ENCODE data around the gene LCN6.
"Not testable (repeated sequence)": the region's sequence is repeated elsewhere in the genome, so short reads cannot be mapped to it uniquely, and the experiment has no call there.

Gene LCN6

DNA sequence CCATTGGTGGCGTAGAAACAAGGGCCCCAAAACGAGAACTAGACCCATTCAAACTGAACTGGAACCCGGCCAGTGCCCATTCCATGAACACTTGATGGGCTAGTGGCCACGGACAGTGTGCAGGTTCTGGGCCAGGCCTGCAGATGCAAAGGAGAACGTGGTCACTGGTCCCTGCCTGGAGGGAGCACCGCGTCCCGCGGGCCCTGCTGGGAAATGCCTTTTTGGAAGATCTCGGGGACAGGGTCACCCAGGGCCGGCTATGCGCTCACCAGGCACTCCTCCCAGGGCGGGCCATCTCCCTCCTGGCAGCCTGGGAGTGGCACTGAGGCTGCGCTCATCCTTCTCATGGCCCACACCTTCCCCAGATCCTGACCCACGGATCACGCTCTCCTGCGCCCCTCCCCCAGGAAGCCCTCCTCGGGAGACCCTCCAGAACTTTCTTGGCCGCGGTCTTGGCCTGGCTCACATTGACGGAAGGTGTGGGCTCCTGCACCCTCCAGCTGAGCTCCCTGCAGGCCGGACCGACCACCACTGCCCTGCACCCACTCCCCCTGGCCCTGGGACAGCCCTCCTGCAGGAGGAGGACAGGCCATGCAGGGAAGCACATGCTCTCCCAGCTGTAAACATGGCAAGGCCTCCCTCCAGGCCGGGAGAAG lies 38.7 kb downstream of the LCN6 start:
- no peak for DNase-seq (ENCODE audit: low read depth)

- DNase-seq (ENCODE audit: low read depth): no peak
These were observed 40.3 kb downstream of the LCN6 start for GRCh38 chr9:136707849-136708517.

DNA sequence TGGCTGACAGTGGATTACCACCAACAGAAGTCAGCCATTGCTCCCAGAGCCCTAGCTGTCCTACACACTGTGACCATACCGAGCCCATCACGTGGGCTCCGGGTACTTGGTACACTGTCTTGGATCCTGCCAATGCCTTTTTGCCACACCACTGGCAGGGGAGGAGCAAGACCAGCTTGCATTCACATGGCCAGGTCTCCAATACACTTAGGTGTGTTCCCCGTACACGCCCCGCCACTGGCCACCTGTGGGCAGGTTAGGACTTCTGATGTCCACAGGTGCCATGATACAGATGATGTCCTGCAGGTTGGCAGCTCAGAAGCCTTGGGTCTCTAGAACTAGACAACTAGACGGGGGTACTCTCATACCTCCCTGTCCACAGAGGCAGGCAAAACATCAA lies 41.3 kb downstream of the LCN6 start:
- no peak for DNase-seq (ENCODE audit: low read depth)

DNA sequence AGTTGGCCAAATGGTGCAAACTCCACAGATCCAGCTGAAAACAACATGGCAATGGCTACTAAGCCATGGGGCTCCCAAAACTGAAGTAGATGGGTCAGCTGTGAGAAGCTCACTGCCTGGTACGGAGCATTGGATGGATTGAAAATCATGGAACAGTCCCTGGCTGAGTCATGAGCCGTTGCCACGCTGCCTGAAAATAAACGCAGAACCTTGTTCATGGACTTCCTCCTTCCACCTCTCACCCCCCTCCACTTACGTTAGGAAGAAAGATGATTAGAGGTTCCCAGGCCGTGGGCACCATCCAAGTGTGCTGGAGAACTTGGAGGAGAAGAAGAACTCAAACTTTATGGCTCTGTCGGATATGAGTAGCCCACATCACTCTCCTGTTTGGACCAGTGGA lies 42.8 kb downstream of the LCN6 start:
- DNase-seq (ENCODE audit: low read depth): no peak

- DNase-seq (ENCODE audit: low read depth): not testable (repeated sequence)
These were observed 43.6 kb downstream of the LCN6 start for GRCh38 chr9:136704741-136705140.

GRCh38 chr9:136703276-136703860 lies 45.0 kb downstream of the LCN6 start:
- DNase-seq (ENCODE audit: low read depth): no peak

- DNase-seq (ENCODE audit: low read depth): no peak
These were observed 46.7 kb downstream of the LCN6 start for GRCh38 chr9:136701668-136702053.

DNA sequence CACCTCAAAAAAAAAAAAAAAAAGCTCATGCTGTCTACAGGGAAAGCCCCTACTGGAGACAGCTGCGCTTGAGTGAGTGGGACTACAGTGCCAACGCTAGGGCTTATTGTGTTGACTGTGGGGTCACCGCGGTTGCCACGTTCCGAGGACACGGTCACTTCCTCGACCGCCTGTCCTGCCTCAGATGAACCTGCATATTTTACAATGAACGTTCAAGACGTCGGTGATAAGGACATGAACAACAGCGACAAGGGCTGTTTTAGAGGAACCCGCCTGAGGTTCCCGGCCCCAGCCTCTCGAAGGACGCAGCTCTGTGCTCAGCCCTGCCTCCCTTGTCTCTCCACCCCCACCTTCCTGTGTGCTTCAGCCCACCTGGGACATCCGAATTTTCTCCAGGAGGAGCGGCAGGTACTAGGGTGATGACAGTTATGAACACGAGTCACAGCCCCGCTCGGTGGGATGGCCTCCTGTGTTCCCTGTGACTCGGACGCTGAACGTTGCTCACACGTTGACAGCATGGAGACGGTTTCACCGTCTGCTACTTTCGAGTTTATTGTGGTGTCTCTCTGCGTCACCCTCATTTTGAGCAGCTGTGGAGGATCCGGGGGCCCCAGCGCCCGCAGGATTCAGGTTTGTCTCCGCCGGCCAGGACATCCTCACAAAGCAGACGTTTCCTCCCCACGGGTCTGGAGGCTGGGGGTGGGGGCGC lies 47.2 kb downstream of the LCN6 start:
- peak; percentile 45 for DNase-seq (ENCODE audit: low read depth)

DNA sequence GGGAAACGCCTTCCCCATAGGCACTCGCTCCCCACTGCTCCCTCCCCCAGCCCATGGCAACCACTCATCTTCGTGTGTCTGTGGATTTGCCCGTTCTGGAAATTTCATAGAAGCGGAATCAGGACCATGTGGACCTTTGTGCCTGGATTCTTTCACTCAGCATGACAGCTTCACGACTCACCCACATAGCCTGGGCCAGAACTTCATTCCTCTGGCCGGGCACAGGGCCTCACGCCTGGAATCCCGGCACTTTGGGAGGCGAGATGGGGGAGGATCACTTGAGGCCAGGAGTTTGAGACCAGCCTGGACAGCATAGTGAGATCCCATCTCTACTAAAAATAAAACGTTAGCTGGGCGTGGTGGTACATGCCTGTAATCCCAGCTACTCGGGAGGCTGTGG lies 48.0 kb downstream of the LCN6 start:
- no peak for DNase-seq (ENCODE audit: low read depth)

DNA sequence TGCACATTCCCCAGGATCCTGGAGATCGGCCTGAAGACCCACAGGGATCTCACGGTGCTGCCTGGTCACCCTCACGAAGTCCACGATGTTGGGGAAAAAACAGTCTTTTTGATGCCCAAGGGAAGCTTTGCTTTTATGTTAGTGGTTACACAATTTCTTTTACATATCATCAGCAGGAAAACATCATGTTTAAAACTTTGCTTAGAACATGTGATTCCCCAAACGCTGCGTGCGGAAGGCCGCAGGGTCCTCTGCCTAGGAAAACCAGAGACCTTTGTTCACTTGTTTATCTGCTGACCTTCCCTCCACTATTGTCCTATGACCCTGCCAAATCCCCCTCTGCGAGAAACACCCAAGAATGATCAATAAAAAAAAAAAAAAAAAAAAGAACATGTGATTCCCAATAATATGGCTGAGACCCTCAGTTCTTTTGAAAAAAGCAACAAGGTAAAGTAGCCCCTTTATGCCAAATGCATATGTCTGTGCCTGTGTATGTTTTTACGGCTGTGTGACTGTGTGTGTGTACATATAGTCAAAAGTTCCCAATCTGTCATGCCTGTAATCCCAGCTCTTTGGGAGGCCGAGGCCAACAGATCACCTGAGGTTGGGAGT lies 49.6 kb downstream of the LCN6 start:
- no peak for DNase-seq (ENCODE audit: low read depth)

GRCh38 chr9:136697821-136698526 lies 50.4 kb downstream of the LCN6 start:
- DNase-seq (ENCODE audit: low read depth): no peak

DNA sequence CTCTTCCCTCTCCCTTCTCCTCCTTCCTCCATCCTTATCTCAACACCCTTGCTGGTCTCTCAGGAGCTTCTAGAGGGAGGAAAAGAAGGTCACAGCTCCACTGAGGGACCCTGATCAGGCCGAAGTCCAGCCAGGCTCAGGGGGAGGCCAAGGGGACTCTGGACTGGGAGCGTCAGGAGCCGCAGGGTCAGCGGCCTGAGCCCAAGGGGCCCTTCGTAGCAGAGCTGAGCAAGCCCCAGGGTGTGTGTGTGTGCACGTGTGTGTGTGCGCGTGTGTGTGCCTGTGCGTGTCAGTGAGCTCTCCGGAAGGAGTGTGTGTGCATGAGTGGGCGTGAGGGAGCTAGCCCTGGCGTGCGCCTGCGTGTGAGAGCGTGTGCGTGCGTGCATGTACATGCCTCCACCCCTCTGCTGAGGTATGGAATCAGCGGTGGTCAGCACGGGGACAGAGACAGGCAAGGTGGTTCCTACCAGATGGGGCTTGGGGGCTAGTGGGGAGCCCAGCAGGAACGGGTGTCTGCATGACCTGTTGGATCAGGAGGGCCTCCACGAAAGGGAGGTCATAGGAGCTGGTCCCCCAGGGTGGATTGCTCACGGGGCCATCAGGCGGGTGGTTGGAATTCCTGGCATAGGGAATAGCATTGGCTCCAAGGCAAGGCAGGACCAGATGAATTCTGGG lies 51.0 kb downstream of the LCN6 start:
- DNase-seq (ENCODE audit: low read depth): no peak

- no peak for DNase-seq (ENCODE audit: low read depth)
These were observed 51.8 kb downstream of the LCN6 start for GRCh38 chr9:136696502-136696901.

- no peak for DNase-seq (ENCODE audit: low read depth)
These were observed 52.4 kb downstream of the LCN6 start for GRCh38 chr9:136695955-136696354.

GRCh38 chr9:136695435-136695895 lies 52.9 kb downstream of the LCN6 start:
- no peak for DNase-seq (ENCODE audit: low read depth)

- DNase-seq (ENCODE audit: low read depth): no peak
These were observed 53.5 kb downstream of the LCN6 start for GRCh38 chr9:136694872-136695247.

- no peak for DNase-seq (ENCODE audit: low read depth)
These were observed 54.0 kb downstream of the LCN6 start for GRCh38 chr9:136694163-136694871.
